GM12801 (cell line): ENCODE results near the gene MEG3.

Source experiments
- TF ChIP-seq, protein P1 (sequence below): IDR thresholded peaks from one replicate; pipeline ENCODE4 v1.5.1; 2011; ENCODE audit warnings: control low read depth; ENCODE audit not compliant: insufficient read length; ENCODE audit errors: extremely low read depth

The MEG3 gene

DNA sequence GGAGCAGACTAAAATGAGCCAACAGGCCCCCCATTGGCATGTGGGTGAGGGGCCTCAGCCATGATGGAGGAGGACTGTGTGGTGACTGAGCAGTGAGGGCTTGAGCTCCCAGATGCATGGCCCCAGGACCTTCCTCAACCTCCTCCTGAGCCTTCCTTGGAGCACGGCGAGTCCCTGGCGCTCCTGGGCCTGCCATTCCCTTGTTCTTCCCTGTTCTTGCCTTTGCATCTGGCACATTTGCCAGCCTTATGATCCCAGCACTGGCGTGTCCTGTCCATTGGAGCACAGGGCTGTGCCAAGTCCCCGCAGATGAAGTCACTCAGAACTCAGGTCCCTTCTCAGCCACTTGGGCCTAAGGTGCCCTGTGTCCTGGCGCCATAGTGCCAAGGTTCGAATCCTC lies 40.3 kb upstream of the MEG3 start:
- TF ChIP-seq, protein P1, sequence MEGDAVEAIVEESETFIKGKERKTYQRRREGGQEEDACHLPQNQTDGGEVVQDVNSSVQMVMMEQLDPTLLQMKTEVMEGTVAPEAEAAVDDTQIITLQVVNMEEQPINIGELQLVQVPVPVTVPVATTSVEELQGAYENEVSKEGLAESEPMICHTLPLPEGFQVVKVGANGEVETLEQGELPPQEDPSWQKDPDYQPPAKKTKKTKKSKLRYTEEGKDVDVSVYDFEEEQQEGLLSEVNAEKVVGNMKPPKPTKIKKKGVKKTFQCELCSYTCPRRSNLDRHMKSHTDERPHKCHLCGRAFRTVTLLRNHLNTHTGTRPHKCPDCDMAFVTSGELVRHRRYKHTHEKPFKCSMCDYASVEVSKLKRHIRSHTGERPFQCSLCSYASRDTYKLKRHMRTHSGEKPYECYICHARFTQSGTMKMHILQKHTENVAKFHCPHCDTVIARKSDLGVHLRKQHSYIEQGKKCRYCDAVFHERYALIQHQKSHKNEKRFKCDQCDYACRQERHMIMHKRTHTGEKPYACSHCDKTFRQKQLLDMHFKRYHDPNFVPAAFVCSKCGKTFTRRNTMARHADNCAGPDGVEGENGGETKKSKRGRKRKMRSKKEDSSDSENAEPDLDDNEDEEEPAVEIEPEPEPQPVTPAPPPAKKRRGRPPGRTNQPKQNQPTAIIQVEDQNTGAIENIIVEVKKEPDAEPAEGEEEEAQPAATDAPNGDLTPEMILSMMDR, result no peak

- TF ChIP-seq, protein P1, result no peak
Observed at GRCh38 chr14:100786131-100786530, 39.8 kb upstream of the MEG3 start.

DNA sequence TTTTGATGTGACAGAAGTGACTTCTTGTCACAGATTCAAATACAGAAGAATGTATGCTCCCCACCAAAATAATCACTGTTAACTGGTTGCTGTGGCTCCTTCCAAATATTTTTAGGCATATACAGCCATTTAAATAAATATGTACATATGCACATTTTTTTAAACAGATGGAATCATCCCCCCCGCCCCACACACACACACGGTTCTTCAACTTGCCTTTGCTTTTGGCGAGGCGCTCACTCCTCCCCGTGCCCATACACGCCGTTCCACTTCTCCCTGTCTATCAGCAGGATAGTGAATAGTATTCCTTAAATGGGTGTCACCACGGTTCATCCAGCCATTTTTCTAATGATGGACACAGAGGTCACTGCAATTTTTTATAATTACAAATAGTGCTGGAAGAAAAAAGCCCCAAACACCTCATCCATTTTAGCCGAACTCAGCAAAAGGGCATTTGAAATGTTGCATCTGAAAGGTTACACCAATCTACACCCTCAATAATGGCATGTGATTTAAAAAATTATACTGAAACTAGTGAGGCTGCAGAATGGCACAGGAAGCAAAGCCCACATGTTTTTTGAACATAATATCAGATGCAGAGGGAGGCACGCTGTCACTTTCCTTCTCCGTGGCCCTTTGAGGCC lies 39.2 kb upstream of the MEG3 start:
- TF ChIP-seq, protein P1, result no peak

GRCh38 chr14:100787659-100788058 lies 38.3 kb upstream of the MEG3 start:
- TF ChIP-seq, protein P1, result no peak

GRCh38 chr14:100788517-100788916 lies 37.4 kb upstream of the MEG3 start:
- TF ChIP-seq, protein P1, result no peak

GRCh38 chr14:100788942-100789341 lies 37.0 kb upstream of the MEG3 start:
- TF ChIP-seq, protein P1, result no peak

DNA sequence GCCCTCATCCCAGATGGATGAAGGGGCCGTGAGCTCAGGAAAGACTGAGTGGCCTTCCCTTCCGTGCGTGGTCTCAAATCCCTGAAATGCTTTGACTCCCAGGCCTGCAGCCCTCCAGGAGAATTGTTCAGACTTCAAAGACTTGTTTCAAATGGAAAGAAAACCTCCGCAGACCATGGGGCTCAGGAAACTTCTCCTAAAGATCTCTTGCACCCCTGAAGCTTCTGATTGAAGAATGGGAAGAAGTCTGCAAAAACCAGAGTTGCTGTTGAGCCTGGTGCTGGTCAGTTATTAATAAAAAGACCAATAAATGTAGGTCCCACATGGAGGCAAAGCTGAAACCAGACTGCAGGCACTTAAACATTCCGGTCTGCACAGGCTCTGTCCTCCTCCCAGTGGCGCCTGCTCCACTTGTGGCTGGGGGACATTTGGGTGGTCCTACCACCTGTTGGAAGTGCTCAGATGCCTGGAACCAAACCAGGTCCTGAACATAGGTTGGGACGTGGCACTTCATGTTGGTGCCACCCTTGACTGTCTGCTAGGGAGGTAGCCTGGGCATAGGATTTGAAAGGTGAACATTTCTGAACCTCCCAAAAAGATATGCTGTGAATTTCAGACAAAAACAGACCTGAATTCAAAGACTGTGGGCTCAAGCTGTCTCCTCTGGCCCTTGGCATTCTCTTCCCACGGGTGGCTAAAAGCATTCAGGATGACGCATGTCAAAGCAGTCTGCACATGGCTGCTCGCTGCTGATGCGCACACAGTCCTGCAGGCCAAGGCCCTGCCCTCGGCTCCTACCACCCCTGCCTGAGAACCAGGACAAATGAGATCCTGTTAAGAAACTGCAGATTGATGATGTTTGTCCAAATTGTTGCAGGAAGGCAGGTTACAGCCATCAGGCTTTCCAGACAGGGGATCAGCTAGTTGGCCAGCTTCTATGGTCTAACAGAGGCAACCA lies 36.2 kb upstream of the MEG3 start:
- TF ChIP-seq, protein P1, result no peak
